Measurements from ENCODE around the gene SBF2.

Gene SBF2

DNA sequence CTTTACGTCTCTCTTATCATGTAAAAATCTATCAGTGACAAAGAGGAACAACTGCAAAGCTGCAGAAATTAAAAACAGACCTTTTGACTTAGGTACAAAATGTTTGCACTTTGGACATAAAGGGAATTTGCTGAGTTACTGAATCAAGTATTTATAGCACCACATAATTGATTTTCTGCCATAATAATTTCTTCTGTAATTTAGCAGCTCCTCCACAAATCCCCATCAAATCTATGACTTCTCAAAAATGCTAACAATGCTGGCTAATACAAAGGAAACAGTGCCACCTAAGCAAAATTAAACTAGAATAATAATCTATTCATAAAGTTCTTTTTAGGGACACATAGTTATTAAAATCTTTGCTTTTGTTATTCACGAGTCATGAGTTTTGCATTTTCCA, 415.1 kb downstream of the SBF2 start:
- no peak for DNase-seq

DNA sequence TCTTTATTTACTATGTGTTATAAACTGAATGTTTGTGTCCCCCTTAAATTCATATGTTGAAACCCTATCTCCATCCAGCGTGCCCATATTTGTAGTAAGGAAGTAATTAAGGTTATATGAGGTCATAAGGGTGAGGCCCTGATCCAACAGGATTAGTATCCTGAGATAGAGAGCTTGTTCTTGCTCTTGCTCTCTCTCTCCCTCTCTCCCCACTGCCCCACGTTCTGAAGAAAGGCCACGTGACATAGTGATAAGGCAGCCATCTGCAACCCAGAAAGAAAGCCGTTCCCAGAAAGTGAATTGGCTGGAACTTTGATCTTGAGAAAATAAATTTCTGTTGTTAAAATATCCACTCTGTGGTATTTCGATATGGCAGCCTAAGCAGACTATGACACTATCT, 417.7 kb downstream of the SBF2 start:
- no peak for DNase-seq

DNA sequence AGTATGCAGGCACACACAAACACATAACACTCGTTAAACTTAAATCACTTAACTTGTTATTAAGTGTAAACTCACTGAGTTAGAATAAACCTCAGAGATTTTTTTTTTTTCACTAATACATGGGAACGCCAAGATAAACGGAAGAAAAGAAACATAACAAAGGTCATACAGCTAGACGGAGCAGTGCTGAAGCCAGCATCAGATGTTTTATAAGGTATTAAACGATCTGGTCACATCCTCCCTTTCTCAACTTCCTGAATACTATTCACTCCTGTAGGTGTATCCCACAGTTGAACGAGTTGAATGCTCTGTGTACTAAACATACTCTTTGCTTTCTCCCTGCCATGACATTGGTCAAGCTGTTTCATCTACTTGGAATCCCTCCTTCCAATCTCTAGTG, 418.2 kb downstream of the SBF2 start:
- no peak for DNase-seq

DNA sequence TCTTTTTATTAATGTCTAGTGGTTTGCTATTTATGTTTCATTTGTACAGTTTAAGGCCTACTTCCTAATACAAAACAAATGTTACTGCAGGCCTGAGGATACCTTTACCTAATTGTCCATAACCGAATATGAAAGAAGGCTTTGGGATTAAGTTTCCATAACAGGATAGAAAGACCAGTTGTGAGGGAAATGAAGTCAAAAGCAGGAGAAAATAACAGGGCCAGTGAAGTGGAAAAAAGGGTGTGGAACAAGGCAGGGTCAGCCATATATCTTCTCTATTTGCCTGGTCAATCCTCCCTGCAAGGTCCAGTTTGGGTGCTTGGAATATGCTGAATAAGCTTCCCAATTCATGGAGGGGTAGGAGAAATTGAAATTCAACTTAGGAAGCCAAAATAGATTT, 418.6 kb downstream of the SBF2 start:
- no peak for DNase-seq

- DNase-seq, result no peak
Observed at GRCh38 chr11:9874466-9874865, 419.6 kb downstream of the SBF2 start.

DNA sequence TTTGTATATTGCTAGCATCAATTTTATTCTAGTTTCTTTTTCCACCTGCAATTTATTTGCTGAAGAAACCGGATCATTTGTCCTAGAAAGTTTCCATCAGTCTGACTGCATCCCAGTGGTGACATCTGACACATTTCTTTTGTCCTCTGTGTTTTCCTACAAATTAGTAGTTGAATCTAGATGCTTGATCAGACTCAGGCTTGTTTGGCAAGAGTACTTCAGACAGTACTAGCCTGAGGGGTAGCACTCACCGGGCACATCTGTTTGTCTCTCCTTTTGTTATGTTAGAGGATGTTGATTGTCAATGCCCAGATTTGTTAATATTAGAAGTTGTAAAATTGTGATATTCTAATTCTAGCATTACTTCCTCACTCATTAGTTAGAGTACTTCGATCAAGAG, 425.4 kb downstream of the SBF2 start:
- no peak for DNase-seq

DNA sequence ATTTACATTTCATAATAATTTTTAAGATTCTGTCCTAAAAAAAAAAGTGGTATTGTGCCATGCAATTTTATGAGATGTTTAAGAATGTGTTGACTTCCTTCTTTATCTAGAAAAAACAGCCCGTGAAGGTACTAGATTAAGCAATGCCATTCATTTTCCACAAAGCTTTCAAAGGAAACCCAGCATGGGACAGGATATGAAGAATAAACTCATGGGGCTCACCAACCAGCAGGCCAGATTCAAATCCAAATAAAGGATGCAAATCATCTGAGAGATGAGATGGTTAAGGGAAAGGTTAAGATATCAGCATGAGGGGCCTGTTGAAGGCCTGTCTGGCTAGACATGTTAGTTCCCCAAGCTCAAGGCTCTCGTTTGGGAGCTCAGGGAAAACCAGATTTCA, 431.0 kb downstream of the SBF2 start:
- no peak for DNase-seq

- no peak for DNase-seq
Observed at GRCh38 chr11:9861860-9862725, 431.9 kb downstream of the SBF2 start.

DNA sequence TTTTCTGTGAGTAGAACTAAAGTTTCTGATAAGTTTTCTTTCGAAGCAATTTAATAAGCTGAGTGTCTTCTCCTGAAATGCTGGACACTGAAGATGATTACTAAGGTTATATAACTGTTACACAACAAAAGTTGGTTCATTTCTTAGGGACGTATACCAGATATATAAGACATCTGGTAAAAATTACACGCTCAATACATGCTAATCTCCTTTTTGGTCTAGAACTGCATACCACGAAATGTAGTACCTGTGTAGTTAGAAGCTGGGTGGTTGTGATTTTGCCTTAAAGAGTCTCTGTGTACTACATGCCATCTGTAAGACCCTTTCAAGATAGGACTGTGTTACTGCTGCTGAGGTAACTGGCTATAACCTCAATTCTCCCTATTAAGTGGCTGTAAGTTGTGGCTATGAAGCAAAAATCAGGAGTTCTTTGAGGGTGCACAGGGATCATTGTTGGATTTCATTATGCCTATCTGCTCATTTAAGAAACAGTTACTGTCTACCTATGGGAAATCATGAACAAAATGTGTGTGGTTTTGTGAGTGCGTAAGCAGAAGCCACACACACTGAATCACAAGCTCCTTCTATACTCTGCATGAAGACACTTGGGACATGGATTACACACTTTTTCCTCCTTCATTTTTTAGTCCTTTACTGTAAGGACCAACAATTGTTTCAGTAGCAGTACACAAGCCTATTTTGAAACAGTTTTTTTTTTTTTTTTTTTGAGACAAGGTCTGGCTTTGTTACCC, 434.3 kb downstream of the SBF2 start:
- DNase-seq, result no peak

GRCh38 chr11:9858822-9859221, 435.2 kb downstream of the SBF2 start:
- DNase-seq, result no peak

GRCh38 chr11:9858218-9858617, 435.8 kb downstream of the SBF2 start:
- no peak for DNase-seq

- no peak for DNase-seq
Observed at GRCh38 chr11:9855579-9856287, 438.3 kb downstream of the SBF2 start.

GRCh38 chr11:9853929-9854552, 440.0 kb downstream of the SBF2 start:
- no peak for DNase-seq

- DNase-seq, result no peak
Observed at GRCh38 chr11:9852465-9852864, 441.6 kb downstream of the SBF2 start.

GRCh38 chr11:9851366-9851765, 442.7 kb downstream of the SBF2 start:
- DNase-seq, result no peak

DNA sequence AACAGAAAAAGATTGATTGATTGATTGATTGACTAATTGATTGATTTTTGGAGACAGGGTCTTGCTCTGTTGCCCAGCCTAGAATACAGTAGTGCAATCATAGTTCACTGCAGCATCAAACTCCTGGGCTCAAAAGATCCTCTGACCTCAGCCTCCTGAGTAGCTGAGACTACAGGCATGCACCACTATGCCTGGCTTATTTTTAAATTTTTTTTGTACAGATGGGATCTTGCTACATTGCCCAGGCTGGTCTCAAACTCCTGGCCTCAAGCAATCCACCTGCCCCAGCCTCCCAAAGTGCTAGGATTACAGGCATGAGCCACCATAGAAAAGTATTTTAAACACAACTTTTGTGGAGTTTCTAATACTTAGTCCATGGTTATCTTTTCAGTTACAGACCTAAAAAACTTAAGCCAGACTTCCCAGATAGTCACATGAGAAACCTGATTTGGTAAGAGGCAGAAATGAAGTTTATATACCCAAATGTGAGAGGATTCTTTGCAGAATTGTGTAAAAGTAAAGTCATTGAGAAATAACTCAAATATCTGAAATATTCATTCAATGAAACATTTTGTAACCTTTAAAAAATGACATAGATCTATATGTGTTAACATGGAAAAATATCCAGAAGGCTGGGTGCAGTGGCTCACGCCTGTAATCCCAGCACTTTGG, 443.7 kb downstream of the SBF2 start:
- no peak for DNase-seq

GRCh38 chr11:9849389-9849788, 444.6 kb downstream of the SBF2 start:
- DNase-seq, result no peak

DNA sequence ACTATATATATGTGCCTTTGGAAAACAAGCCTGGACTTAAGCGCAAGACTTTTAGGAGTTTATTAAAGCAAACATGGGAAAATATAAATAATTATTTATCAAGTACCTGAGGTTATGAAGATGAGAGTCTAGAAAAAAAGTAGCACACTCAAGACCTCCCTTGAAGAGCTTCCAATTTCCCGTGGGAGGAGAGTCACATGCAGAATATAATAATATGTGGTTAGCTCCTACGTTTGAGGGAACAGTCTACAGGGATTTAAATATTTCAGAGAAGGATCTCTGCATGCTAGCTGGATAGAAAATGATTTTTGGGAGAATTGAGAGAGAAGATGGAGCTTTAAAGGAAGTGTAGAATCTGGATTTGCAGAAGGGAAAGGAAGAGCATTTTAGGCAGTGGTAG, 446.4 kb downstream of the SBF2 start:
- no peak for DNase-seq

DNA sequence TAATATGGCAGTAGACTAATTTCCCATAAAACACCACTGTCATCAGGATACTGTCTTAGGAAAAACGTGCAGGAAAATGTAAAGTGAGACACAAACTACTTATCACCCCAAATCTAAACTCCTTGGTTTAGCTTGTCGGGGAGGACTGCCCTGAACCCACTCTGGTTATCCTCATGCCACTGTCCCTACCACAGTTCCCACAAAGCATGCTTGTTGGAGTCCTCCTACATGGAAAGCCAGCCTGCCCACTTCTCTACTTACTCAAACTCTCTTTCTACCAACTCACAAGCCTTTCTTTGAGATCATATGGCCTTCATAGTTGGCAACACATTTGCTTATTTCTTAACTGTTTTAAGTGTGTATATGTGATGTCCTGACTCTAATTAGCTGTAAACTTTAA, 451.1 kb downstream of the SBF2 start:
- no peak for DNase-seq

DNA sequence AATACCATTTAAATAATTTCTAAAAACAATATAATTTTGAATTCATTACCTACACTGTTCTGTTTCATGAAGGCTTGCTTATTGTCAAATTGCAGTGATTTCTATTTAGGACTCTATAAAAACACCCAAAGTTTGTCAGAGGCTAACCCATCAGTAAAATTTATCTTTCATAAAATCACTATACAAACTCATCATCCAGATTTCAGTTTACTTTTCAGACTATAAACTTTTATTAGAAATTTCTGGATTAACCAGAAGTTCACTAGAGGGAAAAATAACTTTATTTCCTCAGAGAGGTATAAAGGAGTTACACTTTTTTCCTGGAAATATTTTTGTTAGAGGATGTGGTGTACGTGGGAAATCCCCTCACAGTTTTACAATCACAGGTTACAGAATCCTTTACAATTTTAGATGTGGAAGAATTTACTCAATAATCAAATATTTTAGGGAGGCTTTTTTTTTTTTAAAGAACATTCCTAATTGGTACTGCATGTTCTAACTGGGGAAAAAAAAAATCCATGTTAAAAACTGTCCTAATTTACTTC, 453.5 kb downstream of the SBF2 start:
- DNase-seq, result no peak

- no peak for DNase-seq
Observed at GRCh38 chr11:9839550-9839949, 454.5 kb downstream of the SBF2 start.

GRCh38 chr11:9838961-9839360, 455.1 kb downstream of the SBF2 start:
- DNase-seq, result no peak

All from cortex of kidney (tissue), 1 donor.